ENCODE results near the gene IL1RN. TPM values are rescaled to one million over a fixed set of nuclear protein-coding genes. Genes with fewer than 3 reads are reported as not detected.

The IL1RN gene
- total RNA-seq, 4 donors from 2014 or later, result 0.51 to 0.91 TPM; not detected in 2

DNA sequence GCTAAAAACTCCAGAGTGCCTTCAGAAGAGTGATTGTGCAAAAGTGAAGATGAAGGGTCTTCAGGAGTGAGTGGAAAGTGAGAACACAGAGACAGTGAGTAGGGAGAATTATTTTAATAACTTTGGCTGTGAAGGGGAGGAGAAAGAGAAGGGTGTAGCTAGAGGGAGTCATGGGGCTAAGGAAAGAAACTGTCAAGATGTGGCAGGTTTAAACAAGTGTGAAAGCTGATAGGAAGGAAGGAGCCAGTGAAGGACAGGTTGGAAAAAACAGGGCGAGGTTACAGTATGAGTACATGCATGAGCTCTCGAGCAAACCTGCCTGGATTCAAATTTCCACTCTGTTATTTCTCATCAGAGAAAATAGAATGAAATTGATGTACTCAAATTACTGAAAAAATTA is 41.9 kb upstream of the IL1RN start:
- in situ Hi-C loops (cut with MboI; ENCODE audit: low sequenced_read_pairs in 4 of 4), result no loop called here
- intact Hi-C loops (cut with DNase I; ENCODE audit: low total_unique reads), result no loop called here
- ATAC-seq, result no peak

DNA sequence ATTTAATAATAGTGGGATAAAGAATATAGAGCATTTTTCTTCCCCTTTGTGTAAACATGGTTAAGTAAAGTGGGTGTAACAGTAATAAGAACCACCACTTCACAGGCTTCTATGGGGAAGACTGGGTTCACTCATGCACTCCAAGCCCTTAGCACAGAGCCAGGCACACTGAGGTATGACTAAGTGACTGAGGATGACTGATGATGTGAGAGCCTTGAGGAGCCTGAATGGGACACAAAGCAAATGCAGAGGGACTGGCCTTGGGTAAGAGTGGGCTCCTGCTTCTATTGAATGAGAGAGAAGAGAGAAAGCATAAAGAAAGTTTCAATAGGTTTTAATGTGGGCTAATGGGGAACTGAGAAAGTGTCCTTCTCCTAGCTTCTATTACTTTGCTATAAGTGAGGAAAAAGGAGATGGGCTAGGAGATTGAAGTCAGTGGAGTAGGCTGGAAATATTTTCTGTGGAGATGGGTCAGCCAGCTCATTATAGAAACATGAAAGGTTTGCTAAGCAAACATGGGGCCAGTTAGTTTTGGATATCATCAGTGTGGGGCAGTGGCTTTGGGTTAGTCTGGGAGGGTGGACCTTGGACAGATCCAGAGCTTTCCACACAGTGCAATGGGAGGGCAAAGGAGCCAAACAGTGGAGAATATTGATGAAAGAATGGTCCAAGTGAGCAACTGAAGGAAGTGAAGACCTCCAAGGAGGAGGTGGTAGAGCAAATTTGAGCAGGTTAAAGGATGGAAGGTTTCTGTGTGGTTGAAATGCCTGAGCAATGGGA is 39.0 kb upstream of the IL1RN start:
- Histone ChIP-seq H3K27me3 (no peaks in the 10 kb centered on the region), H3K9me3 (no peaks in the 10 kb centered on the region), H3K4me3 (no peak overlapping the region), H3K4me1 (no peaks in the 10 kb centered on the region), H3K27ac (no peak overlapping the region), H3K36me3 (no peaks in the 10 kb centered on the region)
- TF ChIP-seq POLR2A (IDR thresholded peaks at IDR 0.05), result no peak
- TF ChIP-seq, protein P1, sequence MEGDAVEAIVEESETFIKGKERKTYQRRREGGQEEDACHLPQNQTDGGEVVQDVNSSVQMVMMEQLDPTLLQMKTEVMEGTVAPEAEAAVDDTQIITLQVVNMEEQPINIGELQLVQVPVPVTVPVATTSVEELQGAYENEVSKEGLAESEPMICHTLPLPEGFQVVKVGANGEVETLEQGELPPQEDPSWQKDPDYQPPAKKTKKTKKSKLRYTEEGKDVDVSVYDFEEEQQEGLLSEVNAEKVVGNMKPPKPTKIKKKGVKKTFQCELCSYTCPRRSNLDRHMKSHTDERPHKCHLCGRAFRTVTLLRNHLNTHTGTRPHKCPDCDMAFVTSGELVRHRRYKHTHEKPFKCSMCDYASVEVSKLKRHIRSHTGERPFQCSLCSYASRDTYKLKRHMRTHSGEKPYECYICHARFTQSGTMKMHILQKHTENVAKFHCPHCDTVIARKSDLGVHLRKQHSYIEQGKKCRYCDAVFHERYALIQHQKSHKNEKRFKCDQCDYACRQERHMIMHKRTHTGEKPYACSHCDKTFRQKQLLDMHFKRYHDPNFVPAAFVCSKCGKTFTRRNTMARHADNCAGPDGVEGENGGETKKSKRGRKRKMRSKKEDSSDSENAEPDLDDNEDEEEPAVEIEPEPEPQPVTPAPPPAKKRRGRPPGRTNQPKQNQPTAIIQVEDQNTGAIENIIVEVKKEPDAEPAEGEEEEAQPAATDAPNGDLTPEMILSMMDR (IDR thresholded peaks at IDR 0.05 in 4 of 5, conservative IDR thresholded peaks at IDR 0.05 in 1 of 5), result no peak
- in situ Hi-C loops (cut with MboI; ENCODE audit: low sequenced_read_pairs in 4 of 4) (no loop called here), intact Hi-C loops (cut with DNase I; ENCODE audit: low total_unique reads) (no loop called here)
- DNase-seq (no peak), ATAC-seq (no peak)

More for the DNA sequence above, 41.9 kb upstream of the IL1RN start:
- TF ChIP-seq POLR2A (IDR thresholded peaks at IDR 0.05), result no peak
- TF ChIP-seq, protein P1 (IDR thresholded peaks at IDR 0.05 in 4 of 5, conservative IDR thresholded peaks at IDR 0.05 in 1 of 5), result no peak
- no peaks in the 10 kb centered on the region for H3K9me3 ChIP-seq
- no peaks in the 10 kb centered on the region for H3K36me3 ChIP-seq
- no peak overlapping the region for H3K4me3 ChIP-seq
- no peaks in the 10 kb centered on the region for H3K4me1 ChIP-seq
- H3K27ac ChIP-seq, result no peak overlapping the region
- no peaks in the 10 kb centered on the region for H3K27me3 ChIP-seq
- no peak for DNase-seq

DNA sequence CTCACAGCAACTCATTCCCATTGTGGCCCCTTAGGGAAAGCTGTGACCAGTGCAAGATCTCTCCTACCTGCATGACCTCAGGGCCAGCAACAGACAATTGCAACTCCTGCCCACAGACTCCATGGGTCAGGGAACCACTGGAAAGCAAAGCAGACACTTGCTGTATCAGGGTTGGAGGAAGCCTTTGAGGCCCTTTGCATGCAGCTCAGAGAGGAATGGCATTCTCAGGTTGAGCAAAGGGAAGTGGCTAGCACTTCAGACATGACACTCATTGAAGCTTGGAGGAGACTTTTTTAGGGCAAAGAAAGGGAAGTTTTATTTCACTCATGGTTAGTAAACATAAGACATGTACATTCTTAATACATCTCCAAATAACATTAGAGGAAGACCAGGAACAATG is 37.5 kb upstream of the IL1RN start:
- ATAC-seq, result no peak
- no peaks in the 10 kb centered on the region for H3K36me3 ChIP-seq
- no peak overlapping the region for H3K4me3 ChIP-seq
- H3K27ac ChIP-seq, result no peak overlapping the region
- no peak for DNase-seq
- no peak for TF ChIP-seq POLR2A (IDR thresholded peaks at IDR 0.05)
- TF ChIP-seq, protein P1 (IDR thresholded peaks at IDR 0.05 in 4 of 5, conservative IDR thresholded peaks at IDR 0.05 in 1 of 5), result no peak
- H3K9me3 ChIP-seq, result no peaks in the 10 kb centered on the region
- intact Hi-C loops (cut with DNase I; ENCODE audit: low total_unique reads) (no loop called here), in situ Hi-C loops (cut with MboI; ENCODE audit: low sequenced_read_pairs in 4 of 4) (no loop called here)
- no peaks in the 10 kb centered on the region for H3K27me3 ChIP-seq
- no peaks in the 10 kb centered on the region for H3K4me1 ChIP-seq

DNA sequence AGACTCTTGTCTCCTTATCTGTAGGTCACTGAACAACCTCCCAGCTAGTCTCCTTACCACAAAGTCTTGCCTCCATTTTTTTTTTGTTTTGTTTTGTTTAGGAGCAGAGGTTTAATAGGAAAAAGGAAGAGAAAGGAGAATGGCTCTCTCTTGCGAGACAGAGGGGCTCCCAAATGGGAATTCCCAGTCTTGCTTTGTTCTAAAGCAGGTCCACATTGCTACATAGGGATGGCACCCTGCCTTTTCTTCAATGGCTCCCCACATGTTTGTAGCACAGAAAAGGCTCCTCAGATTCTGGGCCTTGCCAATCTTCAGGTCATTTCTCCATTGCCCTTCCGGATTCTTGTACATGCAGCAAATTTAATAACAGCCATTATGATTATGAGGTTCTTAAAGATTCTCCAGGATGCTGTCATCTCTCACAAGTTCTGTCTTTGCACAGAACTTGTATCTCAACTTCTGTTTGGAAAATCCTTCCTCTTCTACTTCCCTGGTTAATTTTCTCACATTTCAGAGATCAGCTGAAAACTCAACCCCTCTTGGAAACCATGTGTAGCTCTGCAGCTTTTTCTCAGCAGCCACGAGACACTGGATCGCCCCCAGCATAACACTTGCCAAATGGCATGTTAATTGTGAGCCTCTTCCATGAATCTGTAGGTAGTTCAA is 36.0 kb upstream of the IL1RN start:
- intact Hi-C loops (cut with DNase I; ENCODE audit: low total_unique reads) (no loop called here), in situ Hi-C loops (cut with MboI; ENCODE audit: low sequenced_read_pairs in 4 of 4) (no loop called here)
- no peak for TF ChIP-seq POLR2A (IDR thresholded peaks at IDR 0.05)
- TF ChIP-seq, protein P1 (IDR thresholded peaks at IDR 0.05 in 4 of 5, conservative IDR thresholded peaks at IDR 0.05 in 1 of 5), result no peak
- no peak for DNase-seq
- Histone ChIP-seq H3K27me3 (no peaks in the 10 kb centered on the region), H3K27ac (no peak overlapping the region), H3K36me3 (no peaks in the 10 kb centered on the region), H3K4me1 (no peaks in the 10 kb centered on the region), H3K4me3 (no peak overlapping the region), H3K9me3 (no peaks in the 10 kb centered on the region)
- no peak for ATAC-seq
